HuH-7 (cell line): ENCODE measurements around the gene IQCF2.
"Not testable (repeated sequence)": the region's sequence is repeated elsewhere in the genome, so short reads cannot be mapped to it uniquely, and the experiment has no call there.

Experiments used
- DNase-seq: peaks from one replicate; pipeline ENCODE4 v3.0.0; 2011; ENCODE audit warnings: low spot score

The IQCF2 gene

DNA sequence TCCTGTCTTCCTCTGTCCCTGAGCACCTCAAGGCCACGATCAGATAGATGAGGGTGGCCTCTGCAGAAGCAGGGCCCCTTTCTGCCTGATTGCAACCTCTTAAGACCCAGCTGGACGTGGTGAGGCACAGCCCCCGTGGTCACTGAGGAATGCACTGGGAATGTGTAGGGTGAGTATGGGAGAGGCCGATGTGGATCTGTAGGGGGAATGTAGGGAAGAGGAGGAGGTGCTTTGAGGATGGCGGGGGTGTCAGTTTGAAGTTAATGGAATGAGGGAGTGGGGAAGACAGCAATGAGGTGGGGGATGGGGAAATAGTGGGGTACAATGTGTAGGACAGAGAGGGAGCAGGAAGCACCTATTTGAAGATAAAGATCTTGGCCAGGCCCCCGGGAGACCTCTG lies 14.8 kb downstream of the IQCF2 start:
- no peak for DNase-seq

DNA sequence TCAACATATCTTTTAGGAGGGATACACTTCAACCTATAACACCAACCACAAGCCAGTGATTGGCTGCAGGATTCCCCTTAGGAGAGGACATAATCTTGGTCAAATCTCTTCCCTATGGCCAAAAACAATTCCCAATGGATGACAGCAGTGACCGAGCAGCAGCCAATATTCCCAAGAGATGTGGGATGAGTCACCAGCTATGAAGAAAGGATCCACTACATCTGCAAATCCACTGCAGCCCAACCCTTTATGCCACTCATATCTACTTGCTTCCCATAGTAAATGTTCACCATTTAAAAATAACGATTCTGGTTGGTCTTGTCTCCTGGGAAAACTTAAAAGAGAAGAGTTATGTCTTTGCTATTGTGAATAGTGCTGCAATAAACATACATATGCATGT lies 18.5 kb downstream of the IQCF2 start:
- no peak for DNase-seq

DNA sequence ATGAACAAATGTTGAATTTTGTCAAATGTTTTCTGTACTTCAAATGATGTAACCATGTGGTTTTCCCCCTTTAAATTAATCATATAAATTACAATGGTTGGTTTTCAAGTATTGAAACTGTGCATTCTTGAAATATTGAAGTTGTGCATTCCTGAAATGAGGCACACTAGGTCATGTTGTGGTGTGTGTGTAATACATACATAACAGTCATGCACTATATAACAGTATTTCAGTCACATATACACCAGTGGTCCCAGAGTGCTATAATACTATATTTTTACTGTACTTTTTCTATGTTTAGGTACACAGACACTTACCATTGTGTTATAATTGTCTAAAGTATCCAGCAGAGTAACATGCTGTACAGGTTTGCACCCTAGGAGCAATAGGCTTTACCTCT lies 25.0 kb downstream of the IQCF2 start:
- no peak for DNase-seq

DNA sequence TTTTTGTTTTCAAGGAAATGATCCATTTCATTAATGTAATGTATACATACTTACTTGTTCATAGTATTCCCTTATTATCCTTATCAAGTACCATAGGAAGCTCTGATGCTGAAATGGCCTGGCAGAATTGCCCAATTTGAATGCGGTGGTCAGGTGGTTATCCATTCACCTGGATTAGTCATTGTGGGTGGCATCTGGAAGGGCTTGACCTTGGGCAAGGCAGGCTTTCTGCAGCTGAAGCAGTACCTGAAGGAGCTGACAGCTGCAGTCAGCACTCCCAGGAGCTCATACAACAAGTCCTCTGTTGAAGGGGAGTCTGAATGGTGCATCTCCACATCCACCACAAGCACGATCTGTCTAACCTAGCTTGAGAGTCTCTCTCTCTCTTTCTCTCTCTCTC lies 26.2 kb downstream of the IQCF2 start:
- no peak for DNase-seq

DNA sequence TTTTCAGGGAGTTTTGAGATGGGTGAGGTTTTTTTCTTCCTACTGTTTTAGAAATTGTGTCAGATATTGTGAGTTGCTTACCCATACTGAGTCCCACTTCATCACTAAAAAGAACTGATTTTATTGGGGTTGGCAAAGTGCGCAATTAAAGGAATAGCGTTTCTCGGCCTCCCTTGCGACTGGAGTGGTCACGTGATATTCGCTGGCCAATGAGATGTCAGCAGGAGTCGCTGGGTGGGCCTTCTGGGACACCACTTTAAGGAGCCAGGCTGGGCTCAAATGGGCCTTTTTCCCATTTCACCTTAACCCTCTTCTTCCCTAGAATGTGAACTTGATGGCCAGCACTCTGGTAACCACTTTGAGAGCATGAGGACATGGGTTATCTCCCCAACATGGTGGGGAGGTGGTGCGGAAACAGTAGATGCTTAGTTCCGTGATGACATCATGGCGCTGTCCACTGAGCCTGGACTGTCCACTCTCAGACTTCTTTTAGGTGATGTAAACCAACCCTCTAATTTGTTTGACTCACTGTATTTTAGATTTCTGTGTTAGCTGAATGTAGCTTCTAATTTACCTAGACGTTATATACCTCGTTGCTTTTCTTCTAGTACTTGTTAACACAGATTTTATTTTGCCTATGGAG lies 27.2 kb downstream of the IQCF2 start:
- DNase-seq: no peak

DNA sequence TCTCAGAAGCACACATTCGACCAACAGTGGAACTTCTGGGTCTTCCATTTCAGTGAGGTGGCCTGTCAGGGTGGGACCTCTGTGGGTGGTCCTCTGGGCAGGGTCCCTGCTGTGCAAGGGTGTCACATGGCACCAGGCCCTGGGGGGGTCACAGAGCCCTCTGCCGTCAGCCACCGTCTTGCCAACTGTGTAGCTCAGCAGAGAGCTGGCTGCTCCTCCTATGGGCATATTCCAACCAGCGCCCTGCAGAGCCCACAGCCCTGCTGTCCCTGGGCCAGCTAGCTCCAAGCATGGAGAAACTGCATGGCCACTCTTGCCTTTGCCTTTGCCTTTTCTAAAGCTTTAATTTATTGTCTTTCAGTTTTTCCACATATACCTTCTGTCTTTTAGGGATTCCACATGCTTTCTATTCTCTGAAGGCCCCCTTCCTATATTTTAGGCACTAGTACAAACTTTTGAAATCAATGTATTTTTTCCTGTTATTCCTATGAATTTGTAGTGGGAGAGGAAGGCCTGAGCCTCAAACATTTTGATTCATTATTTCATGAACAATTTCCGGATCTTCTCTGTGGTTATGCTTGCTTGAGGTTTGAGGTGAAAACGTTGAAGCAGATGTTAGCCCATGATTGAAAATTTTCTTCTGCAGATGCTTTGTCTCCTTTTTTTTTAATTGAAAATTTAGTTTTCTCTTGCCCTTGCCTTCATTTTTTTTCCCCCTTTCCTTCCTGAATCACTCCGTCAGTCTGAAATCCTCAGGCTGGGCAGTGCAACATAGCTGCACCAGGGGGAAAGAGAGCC lies 30.0 kb downstream of the IQCF2 start:
- DNase-seq: no peak

DNA sequence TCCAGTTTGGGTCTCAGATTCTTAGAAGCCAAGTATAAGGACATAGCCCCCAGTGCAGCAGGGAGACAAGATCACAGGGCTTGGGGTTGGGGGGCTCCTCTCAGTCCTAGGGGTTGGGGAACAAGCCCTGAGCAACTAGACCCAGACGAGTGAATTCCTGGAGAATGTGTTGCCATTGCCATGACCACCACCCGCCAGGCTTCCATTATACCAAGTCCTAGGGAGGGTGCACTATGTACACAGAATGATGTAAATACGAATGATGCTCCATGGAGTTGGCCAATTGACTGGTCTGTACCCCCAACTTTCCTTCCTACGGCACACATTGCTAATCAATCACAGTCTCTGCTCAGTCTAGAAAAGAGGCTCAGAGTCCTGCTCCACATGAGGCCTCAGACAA lies 33.0 kb downstream of the IQCF2 start:
- no peak for DNase-seq

DNA sequence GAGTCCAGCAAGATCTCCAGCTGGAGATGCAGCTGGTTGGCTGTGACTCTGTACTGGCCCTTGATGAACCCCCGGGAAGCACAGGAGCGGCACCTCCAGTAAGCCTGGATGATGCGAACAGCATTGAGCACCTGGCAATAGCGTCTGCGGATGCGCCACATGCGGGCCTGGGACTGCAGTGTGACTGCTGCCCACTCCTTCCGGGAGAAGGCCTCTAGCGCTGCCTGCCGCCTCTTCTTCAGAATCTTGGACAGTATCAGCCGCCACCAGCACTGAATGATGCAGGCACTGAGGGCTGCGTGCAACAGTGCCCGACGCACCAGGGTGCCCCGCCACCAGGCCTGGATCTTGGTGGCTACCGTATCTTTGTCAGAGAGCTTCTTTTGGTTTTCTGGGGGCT lies 33.5 kb downstream of the IQCF2 start:
- DNase-seq: no peak

DNA sequence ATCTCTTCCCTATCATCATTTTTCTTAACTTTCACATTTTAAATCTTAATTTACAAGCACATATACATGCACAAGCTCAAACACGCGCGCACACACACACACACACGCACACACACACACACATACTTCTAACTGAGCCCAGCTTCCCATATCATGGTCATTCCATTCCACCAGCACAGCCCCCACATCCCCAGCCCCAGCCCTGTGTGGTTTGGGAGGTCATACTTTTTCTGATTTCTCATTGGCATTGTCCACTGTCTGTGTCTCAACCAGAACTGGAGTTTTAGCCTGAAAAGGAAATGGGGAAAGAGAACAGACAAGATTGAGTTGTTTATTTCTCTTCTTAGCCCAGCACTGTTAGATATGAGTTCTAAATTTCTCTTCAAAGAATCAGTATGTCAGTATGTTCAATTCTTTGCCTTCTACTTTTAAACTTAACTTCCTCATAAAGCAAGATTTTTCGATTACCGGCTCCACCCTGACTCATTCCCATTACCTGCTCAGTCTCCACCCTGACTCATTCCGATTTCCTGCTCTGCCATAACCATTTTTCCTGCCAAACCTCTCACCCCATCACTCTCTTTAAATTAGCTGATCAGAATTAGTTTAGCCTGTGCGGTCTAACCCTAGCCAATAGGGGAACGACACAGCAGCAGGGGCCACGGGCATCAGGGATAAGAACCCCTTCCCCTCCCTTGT lies 35.3 kb downstream of the IQCF2 start:
- DNase-seq: no peak

DNA sequence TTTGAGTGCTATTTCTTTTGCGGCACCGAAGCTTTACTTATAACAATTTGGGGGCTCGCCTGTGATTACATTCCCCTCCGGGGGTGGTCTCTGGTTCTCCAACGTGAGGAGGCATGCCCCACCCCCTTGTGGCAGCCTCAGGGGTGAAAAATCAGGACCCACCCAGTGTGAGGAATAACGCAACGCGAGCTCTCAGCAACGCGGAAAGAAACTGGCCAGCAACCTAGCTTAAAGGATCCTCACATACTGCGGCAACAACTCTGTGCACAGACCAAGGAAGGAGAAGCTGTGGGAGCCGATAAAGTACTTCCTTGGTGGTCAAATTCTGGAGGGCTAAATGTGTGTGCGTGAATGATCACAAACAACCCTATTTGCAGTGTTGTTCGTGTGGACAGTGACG lies 36.0 kb downstream of the IQCF2 start:
- no peak for DNase-seq

DNA sequence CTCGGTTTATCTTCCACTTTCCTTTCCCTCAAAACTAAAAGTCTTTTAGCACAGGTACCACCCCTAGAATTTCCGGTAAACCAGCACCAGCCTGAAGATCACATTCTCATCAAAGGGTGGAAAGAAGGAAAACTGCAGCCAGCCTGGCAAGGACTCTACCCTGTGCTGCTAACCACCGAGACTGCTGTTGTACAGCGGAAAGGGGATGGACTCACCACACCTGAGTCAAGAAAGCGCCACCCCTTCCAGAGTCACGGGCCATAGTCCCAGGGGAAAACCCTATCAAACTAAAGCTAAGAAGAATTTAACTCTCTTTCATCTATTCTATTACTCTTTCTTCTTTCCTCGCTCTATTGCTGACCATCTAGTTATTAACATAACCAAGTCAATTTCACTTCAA lies 38.6 kb downstream of the IQCF2 start:
- not testable (repeated sequence) for DNase-seq

DNA sequence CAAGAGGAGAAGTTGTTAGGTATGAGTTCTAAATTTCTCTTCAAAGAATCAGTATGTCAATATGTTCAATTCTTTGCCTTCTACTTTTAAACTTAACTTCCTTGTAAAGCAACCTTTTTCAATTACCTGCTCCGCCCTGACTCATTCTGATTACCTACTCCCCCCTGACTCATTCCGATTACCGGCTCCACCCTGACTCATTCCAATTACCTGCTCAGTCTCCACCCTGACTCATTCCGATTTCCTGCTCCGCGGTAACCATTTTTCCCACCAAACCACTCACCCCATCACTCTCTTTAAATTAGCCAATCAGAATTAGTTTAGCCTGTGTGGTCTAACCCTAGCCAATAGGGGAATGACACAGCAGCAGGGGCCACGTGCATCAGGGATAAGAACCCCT lies 40.9 kb downstream of the IQCF2 start:
- DNase-seq: not testable (repeated sequence)

DNA sequence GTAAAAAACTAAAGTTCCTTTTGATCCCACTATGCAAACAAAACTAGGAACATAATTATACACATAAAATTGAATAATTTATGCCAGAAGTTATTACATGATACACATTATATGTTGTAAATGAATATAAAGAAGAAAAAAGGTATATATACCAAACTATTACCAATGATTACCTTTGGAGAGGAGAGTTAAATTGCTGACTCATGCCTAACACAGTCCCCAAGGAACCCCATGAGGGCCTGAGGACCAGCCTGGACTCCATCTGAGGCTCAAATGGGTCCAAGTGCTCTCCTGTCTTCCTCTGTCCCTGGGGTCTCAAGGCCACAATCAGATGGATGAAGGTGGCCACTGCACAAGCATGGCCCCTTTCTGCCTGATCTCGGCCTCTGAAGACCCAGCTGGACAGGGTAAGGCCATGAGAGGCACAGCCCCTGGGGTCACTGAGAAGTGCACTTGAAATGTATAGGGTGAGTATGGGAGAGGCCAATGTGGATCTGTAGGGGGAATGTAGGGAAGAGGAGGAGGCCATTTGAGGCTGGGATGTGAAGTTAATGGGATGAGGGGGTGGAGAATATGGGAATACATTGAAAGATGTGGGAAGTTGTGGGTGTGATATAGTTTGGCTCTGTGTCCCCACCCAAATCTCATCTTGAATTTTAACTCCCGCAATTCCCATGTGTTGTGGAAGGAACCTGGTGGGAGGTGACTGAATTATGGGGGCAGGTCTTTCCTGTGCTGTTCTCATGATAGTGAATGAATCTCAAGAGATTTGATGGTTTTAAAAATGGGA lies 42.8 kb downstream of the IQCF2 start:
- no peak for DNase-seq

DNA sequence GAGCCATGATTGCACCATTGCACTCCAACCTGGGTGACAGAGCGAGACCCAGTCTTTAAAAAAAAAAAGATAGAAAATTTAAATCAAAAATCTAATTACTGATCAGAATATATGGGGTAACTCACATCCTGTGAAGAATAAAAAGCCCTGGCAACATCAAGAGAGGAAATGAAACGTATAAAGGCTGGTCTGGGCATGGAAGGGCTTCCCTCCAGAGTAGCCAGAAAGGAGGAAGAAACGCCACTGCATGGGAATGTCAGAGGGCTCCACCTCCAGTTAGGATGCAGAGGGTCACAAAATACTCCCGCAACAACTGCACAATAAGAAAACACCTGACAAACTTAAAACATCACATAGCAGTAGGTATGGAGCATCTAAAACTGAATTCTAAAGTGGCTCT lies 46.6 kb downstream of the IQCF2 start:
- DNase-seq: no peak
